Small intestine (tissue), 7 donors: ENCODE results near the gene ARHGEF10L. TPM values are rescaled to one million over a fixed set of nuclear protein-coding genes. Genes with fewer than 3 reads are reported as not detected.

Experiments
- DNase-seq, 2 donors: peaks; one replicate each; pipeline versions ENCODE4 v3.0.0 to v3.0.0-alpha.2; 2013
- FAIRE-seq: peaks from 2 replicates; lab custom pipeline; 2012; peaks lifted over from hg19 to GRCh38; lab: Jason Lieb, UNC
- H3K27ac ChIP-seq, 3 donors: one replicate each; pipeline ENCODE4 v1.5.1; 2013; ENCODE audit warnings: low read length in 2 of 3, mild to moderate bottlenecking in 2 of 3, control low read depth in 1 of 3, inconsistent platforms in 1 of 3, low read depth in 1 of 3, moderate library complexity in 1 of 3
- H3K27me3 ChIP-seq, 3 donors: one replicate each; pipeline ENCODE4 v1.6.1; 2013; ENCODE audit warnings: low read length in 3 of 3, inconsistent platforms in 1 of 3; ENCODE audit not compliant: control insufficient read depth in 3 of 3, insufficient read depth in 3 of 3
- H3K36me3 ChIP-seq, 3 donors: one replicate each; pipeline ENCODE4 v1.6.1; 2013; ENCODE audit warnings: low read length in 3 of 3, inconsistent platforms in 1 of 3, low read depth in 1 of 3, mild to moderate bottlenecking in 1 of 3, moderate library complexity in 1 of 3; ENCODE audit not compliant: control insufficient read depth in 3 of 3, insufficient read depth in 2 of 3
- H3K4me1 ChIP-seq, 3 donors: one replicate each; pipeline ENCODE4 v1.6.1; 2013; ENCODE audit warnings: low read length in 2 of 3, inconsistent platforms in 1 of 3, low read depth in 1 of 3, mild to moderate bottlenecking in 1 of 3, moderate library complexity in 1 of 3; ENCODE audit not compliant: control insufficient read depth in 3 of 3, insufficient read depth in 2 of 3
- H3K4me3 ChIP-seq, 3 donors: one replicate each; pipeline ENCODE4 v1.5.1; 2013; ENCODE audit warnings: low read length in 3 of 3, control low read depth in 1 of 3, inconsistent platforms in 1 of 3, low read depth in 1 of 3, mild to moderate bottlenecking in 1 of 3, moderate library complexity in 1 of 3
- H3K9me3 ChIP-seq, 2 donors: one replicate each; pipeline ENCODE4 v1.6.1; 2013; ENCODE audit warnings: low read depth in 1 of 2, low read length in 1 of 2; ENCODE audit not compliant: control insufficient read depth in 2 of 2, insufficient read depth in 1 of 2
- WGBS, 3 donors: extraction: QIAGEN DNeasy Blood & Tissue Kit; methylation state at CpG; one replicate each; pipeline ENCODE4 v1.1.7; 2013; 5-methylcytosine and 5-hydroxymethylcytosine counted together
- polyA plus RNA-seq, 4 donors: library from polyadenylated mRNA; stranded (reverse) in 3 of 4; unstranded in 1 of 4; fragments of 200-250 nt in 3 of 4; fragments of 120-200 nt in 1 of 4; gene quantifications; one replicate each; pipeline versions ENCODE4 v1.2.1 to v1.2.3, GENCODE V29; 2013
- donor health status: healthy with polysubstance abuse.
- donor health status: control.
- donor health status: control.
- donor health status: Bipolar disorder and iron deficiency.
- donor health status: healthy.

Gene ARHGEF10L
- polyA plus RNA-seq, 4 donors = 5.6 to 120 (median 35.0) TPM

DNA sequence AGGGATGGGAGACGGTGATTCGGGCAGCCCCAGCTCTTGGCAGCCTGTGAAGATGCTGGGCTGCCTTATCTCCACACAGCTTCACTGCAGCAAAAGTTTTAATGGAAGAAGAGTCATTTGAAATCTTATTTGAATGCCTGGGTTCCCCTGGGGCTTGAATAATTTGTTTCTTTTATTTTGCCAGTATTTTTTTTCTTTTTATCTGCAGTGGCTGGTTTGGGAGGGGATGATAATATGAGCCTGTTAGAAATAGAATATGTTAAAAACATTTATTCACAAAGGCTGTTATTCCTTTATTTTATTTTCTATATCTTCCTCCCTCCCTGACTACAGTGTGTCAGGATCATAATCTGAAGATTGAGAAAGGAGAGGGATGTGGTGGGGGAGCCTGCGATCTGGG is 103.4 kb downstream of the ARHGEF10L start:
- H3K27ac ChIP-seq = no peak overlapping the region
- peaks cover 0 to 94% (median 0%) of the 10 kb centered on the region in 3 donors for H3K36me3 ChIP-seq
- no peak for DNase-seq
- H3K9me3 ChIP-seq = no peaks in the 10 kb centered on the region
- H3K27me3 ChIP-seq = no peaks in the 10 kb centered on the region
- H3K4me1 ChIP-seq = no peaks in the 10 kb centered on the region
- no peak for FAIRE-seq
- no peak overlapping the region for H3K4me3 ChIP-seq
- WGBS, 3 donors = 81 to 87% (median 85%) methylated on average over 3 of the region's 3 CpGs

DNA sequence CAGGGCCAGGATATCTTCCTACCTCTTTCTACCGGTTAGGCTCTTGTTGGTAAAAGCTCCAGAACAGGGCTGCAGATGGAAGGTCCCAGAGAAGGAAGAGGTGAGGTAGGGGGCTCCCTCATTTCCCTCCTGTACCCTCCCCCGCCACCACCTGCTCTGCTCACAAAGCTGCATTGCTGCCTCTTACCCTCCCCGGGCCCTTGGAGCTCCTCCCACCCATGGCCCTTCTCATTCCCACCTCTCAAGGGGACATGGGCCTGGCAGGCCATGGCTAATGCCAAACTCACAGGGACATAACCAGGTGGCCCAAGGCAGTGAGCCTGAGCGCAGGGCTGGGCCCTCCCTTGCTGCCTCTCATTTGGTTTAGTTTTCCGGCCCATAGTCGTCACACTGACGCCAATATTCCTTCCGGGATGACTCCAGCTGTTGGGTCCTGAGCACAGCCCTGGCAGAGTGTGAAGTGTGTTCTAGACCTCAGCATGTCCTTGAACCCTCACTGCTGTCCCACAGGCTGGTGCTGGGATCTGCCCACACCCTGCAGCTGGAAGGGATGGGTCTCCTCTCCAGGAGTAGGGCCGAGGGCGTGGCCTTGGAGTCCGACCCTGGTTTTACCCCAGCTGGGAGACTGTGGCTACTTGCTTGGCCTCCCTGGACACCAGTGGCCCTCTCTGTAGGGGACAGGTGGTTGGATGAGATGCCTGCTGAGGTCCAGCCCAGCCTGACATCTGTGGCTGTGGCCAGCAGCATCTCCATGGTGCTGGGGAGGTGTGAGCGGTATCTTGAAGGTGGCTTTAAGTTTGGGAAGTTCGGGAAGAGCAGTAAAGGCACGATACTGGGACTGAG is 104.6 kb downstream of the ARHGEF10L start:
- DNase-seq = no peak
- H3K27me3 ChIP-seq = no peaks in the 10 kb centered on the region
- WGBS, 3 donors = 77 to 79% (median 79%) methylated on average over 14 of the region's 14 CpGs
- H3K36me3 ChIP-seq = peaks cover 0 to 94% (median 2%) of the 10 kb centered on the region in 3 donors
- H3K27ac ChIP-seq = no peak overlapping the region
- no peaks in the 10 kb centered on the region for H3K4me1 ChIP-seq
- FAIRE-seq = no peak
- H3K4me3 ChIP-seq = no peak overlapping the region
- no peaks in the 10 kb centered on the region for H3K9me3 ChIP-seq

DNA sequence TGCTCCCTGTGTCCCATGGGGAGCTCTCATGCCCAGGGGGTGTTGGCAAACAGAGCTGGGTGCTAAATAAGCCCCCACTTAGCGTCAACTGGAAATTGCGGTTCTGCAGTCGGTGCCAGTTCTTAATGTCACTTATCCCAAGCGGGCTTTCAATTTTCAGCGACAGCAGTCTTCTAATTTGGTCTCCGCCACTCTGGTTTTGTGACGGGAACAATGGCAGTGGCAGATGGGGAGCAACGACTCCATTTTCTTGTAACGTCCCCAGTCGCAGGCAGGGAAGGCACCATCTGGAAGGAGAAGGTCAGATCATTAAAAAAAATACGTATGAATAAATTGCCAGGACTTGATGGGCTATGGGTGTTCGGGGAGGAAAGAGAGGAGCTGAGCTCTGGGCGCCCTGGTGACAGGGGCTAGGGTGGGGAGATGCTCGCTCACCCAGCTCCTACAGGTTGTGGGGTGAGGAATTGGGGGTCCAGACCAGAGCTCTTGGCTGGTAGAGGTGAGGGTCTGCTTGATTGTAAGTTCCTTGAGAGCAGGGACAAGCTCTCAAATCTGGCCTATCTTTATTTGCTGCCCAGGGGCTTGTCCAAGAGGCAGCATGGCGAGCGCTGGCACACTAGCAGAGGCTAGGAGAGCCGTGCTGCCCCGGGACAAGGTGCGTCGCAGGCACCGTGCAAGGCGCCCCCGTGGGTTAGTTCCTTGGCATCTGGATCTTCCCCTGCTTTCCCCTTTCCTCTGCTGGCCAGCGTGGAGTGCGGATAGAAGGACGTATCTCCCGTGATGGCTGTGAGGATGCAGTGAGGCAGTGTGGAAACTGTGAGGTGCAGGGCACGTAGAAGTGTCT is 105.8 kb downstream of the ARHGEF10L start:
- no peak overlapping the region for H3K4me3 ChIP-seq
- no peaks in the 10 kb centered on the region for H3K27me3 ChIP-seq
- H3K4me1 ChIP-seq = no peaks in the 10 kb centered on the region
- no peak overlapping the region for H3K27ac ChIP-seq
- 90 to 91% (median 91%) methylated on average over 28 of the region's 28 CpGs for WGBS, 3 donors
- FAIRE-seq (no peak), DNase-seq (no peak)
- no peaks in the 10 kb centered on the region for H3K9me3 ChIP-seq
- peaks cover 0 to 93% (median 2%) of the 10 kb centered on the region in 3 donors for H3K36me3 ChIP-seq

DNA sequence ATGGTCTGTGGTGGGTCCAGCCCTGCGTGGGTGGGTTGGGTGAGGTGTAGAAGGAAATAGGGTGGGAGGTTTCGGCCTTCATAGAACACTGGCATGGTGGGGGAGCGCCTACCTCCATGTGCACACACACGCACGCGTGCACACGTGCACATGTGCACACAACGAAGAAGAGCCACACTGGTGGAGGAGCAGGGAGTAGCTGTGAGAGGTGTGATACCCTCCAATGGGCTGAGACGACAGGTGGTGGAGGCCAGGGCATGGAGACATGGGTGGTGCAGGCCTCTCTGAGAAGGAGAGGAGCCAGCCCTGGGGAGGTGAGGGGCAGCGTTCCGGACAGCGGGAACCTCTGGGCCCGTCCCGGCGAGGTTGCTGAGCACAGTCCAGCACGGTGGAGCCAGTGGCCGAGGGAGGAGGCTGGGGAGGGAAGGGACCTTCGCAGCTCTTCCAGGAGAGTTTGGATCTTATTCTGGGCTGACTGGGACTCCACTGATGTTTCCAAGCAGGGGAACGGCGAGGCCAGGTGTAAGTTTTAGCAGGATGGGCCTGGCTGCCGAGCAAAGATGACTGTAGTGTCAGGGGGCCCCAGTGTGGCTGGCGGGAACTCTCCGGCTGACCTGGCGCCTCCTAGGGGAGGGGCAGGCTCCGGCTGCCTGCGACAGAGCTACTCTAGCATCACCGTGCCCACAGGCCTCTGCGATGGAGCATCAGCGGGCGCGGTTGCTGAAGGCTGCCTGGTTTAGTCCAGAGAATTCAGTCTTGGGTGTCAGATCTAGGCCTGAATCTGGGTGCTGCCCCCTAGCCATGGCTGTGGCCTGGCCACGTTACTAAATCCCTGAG is 107.2 kb downstream of the ARHGEF10L start:
- no peaks in the 10 kb centered on the region for H3K27me3 ChIP-seq
- DNase-seq = no peak
- no peak overlapping the region for H3K27ac ChIP-seq
- FAIRE-seq = no peak
- H3K36me3 ChIP-seq = peaks cover 0 to 96% (median 2%) of the 10 kb centered on the region in 3 donors
- no peak overlapping the region for H3K4me3 ChIP-seq
- no peaks in the 10 kb centered on the region for H3K4me1 ChIP-seq
- H3K9me3 ChIP-seq = no peaks in the 10 kb centered on the region
- WGBS, 3 donors = 81 to 90% (median 89%) methylated on average over 32 of the region's 32 CpGs

DNA sequence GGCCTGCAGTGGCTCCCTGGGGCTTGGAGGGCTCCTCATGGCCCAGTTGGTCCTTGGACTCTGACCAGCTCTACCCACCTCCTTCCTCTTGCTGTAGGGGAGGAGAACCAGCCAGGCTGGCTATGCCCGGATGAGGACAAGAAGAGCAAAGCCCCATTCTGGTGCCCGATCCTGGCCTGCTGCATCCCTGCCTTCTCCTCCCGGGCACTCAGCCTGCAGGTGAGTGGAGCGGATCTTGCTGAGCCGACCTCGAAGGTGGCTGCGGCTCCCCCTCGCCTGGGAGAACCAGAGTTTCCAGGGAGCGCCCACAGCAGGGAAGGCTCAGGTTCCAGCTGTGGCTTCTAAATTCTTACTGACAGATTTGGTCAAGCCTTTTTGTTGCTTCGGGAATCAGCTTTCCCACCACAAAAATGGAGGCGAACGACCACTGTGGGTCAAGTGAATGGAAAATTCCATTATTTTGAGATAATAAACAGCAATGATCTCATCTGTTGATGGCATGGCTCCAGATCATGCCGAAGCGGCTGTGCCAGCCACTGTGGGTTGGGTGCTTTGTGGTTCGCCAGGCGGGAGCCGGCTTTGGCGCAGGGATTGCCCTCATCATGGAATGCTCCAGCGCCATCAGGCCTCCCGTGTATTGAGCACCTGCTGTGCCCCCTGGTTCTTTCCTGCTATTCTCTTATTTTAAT is 109.1 kb downstream of the ARHGEF10L start:
- Histone ChIP-seq H3K27me3 (no peaks in the 10 kb centered on the region), H3K27ac (no peak overlapping the region), H3K9me3 (no peaks in the 10 kb centered on the region), H3K4me1 (no peaks in the 10 kb centered on the region), H3K36me3 (peaks cover 0 to 98% (median 4%) of the 10 kb centered on the region in 3 donors), H3K4me3 (no peak overlapping the region)
- DNase-seq (no peak), FAIRE-seq (no peak)
- WGBS, 3 donors = 78 to 84% (median 81%) methylated on average over 20 of the region's 20 CpGs

DNA sequence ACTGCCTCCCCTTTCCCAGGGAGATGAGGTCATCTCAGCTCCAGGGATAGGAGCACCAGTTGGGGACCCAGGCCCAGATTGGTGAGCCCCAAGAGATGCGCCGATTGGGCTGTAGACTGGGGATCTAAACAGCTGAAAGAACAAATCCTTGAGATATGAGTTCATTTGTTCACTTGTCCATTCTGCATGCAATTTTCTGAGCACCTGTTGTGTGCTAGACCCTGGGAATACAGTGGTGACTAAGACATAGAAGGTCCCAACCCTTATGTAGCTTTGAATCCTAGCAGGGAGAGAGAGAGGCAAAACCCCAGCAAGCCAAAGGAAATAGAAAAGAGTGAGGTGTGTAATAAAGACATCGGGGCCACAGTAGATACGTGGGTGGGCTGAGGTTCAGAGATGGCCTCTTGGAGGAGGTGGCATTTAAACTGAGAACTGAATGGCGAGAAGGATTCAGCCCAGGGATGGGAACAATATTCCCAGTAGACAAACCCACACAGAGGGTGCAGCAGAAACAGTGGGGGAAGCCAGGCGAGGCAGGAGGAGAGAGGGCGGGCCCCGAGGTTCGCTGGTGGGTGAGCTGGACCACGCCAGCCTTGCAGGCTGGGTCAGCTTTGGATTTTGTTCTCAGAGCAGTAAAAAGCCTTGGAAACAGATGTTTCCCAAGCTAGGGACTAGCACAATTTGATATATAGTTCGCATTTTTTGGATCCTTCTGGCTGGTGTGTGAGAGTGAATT is 110.0 kb downstream of the ARHGEF10L start:
- H3K27me3 ChIP-seq = no peaks in the 10 kb centered on the region
- H3K36me3 ChIP-seq = peaks cover 0 to 98% (median 4%) of the 10 kb centered on the region in 3 donors
- H3K4me3 ChIP-seq = no peak overlapping the region
- no peak overlapping the region for H3K27ac ChIP-seq
- WGBS, 3 donors = 89% methylated on average over 11 of the region's 11 CpGs
- H3K9me3 ChIP-seq = no peaks in the 10 kb centered on the region
- FAIRE-seq = no peak
- H3K4me1 ChIP-seq = no peaks in the 10 kb centered on the region
- no peak for DNase-seq

DNA sequence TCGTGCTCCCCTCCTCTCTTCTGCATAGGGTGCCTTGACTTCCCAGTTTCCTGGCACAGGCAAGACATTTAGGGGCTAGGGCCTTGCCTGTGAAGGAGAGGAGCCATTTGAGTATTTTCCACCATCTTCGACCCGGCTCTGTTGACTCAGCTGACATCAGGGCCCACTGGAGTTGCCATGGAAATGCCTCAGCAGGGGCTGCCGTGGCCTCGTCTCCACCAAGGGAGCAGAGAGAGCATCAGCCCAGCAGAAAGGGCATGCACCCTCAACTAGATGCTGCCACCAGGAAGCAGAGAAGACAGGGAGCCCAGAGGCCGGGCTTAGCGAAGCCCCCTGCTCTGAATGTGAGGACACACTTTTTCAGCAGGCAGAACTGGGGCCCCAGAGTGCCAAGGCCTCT is 113.8 kb downstream of the ARHGEF10L start:
- Histone ChIP-seq H3K27me3 (no peaks in the 10 kb centered on the region), H3K4me3 (no peak overlapping the region), H3K27ac (no peak overlapping the region), H3K36me3 (peaks cover 0 to 94% (median 6%) of the 10 kb centered on the region in 3 donors), H3K4me1 (no peaks in the 10 kb centered on the region), H3K9me3 (no peaks in the 10 kb centered on the region)
- no peak for FAIRE-seq
- no peak for DNase-seq
- 78 to 84% (median 78%) methylated on average over 7 of the region's 7 CpGs for WGBS, 3 donors
